HL-60 (cell line): ENCODE results near the gene TNFSF11.

ENCODE experiments used
- DNase-seq, 2 experiments: peaks; one replicate each; pipeline ENCODE4 v3.0.0-alpha.2; 2010 to 2020; ENCODE audit warnings: low read depth in 1 of 2, low spot score in 1 of 2
- H3K27ac ChIP-seq: fragments of 250-450 bp; sonication (Bioruptor Pico); replicated peaks from 2 replicates; pipeline ENCODE4 v1.5.1; 2020; ENCODE audit warnings: mild to moderate bottlenecking, moderate library complexity
- H3K27me3 ChIP-seq: fragments of 250-450 bp; sonication (Bioruptor Pico); 2 replicates; pipeline ENCODE4 v1.5.1; 2021; ENCODE audit warnings: mild to moderate bottlenecking, moderate library complexity; ENCODE audit not compliant: insufficient read depth, poor library complexity, severe bottlenecking
- H3K4me3 ChIP-seq: replicated peaks from 2 replicates; pipeline ENCODE4 v1.5.1; 2011; ENCODE audit warnings: mild to moderate bottlenecking, control low read depth, low read length; ENCODE audit not compliant: insufficient read depth
- CTCF ChIP-seq: IDR thresholded peaks from one replicate; pipeline ENCODE4 v1.5.1; 2011; ENCODE audit warnings: low read length, control low read depth, inconsistent platforms; ENCODE audit not compliant: insufficient read depth
- GABPA ChIP-seq: IDR thresholded peaks from 2 replicates; pipeline ENCODE4 v1.6.1; 2012; ENCODE audit warnings: low read depth
- POLR2AphosphoS5 ChIP-seq: IDR thresholded peaks from 2 replicates; pipeline ENCODE4 v1.6.1; 2012; ENCODE audit warnings: low read depth
- REST ChIP-seq: IDR thresholded peaks from 2 replicates; pipeline ENCODE4 v1.6.1; 2012; ENCODE audit warnings: low read depth; ENCODE audit not compliant: insufficient replicate concordance
- SPI1 ChIP-seq: IDR thresholded peaks from 2 replicates; pipeline ENCODE4 v1.6.1; 2012; ENCODE audit warnings: low read depth, mild to moderate bottlenecking, borderline replicate concordance

TNFSF11 gene

GRCh38 chr13:42548731-42549551 lies 25.0 kb upstream of the TNFSF11 start:
- Histone ChIP-seq H3K27ac (no peak overlapping the region), H3K27me3 (peaks cover 2% of the 10 kb centered on the region), H3K4me3 (no peak overlapping the region)
- DNase-seq, result peak; percentile 10 to 57
- TF ChIP-seq CTCF, result no peak
- peak; percentile 29; the same call in 1 of the 2 replicates for TF ChIP-seq SPI1

- no peaks in the 10 kb centered on the region for H3K27me3 ChIP-seq
- TF ChIP-seq GABPA (no peak), REST (no peak)
- no peak for DNase-seq
- H3K27ac ChIP-seq, result no peak overlapping the region
- H3K4me3 ChIP-seq, result no peak overlapping the region
Measured at GRCh38 chr13:42549552-42549936, 24.4 kb upstream of the TNFSF11 start.

GRCh38 chr13:42551611-42552010 lies 22.3 kb upstream of the TNFSF11 start:
- DNase-seq, result no peak
- TF ChIP-seq GABPA, result no peak
- no peak for TF ChIP-seq SPI1
- no peak for TF ChIP-seq POLR2AphosphoS5
- TF ChIP-seq REST, result no peak
- no peak for TF ChIP-seq CTCF
- Histone ChIP-seq H3K4me3 (no peak overlapping the region), H3K27ac (no peak overlapping the region), H3K27me3 (no peaks in the 10 kb centered on the region)

GRCh38 chr13:42553098-42554046 lies 20.6 kb upstream of the TNFSF11 start:
- DNase-seq, result no peak
- Histone ChIP-seq H3K4me3 (no peak overlapping the region), H3K27ac (no peak overlapping the region), H3K27me3 (no peaks in the 10 kb centered on the region)
- TF ChIP-seq REST (no peak), GABPA (no peak), POLR2AphosphoS5 (no peak), CTCF (no peak), SPI1 (no peak)
